Ovary (tissue), 9 donors: Measurements from ENCODE around the gene SH3PXD2A. TPM values are rescaled to one million over a fixed set of nuclear protein-coding genes. Genes with fewer than 3 reads are reported as not detected.

Source experiments
- DNase-seq, 5 donors: peaks; one replicate each; pipeline ENCODE4 v3.0.0-alpha.2; 2019 to 2020
- H3K27ac ChIP-seq, 2 donors: fragments of 200-600 bp; one replicate each; pipeline versions ENCODE4 v1.5.1 to v1.8.0; 2019 to 2022
- H3K27me3 ChIP-seq: fragments of 200-600 bp; one replicate; pipeline ENCODE4 v1.8.0; 2022
- H3K36me3 ChIP-seq: fragments of 200-600 bp; sonication (generic); one replicate; pipeline ENCODE4 v1.5.1; 2019
- H3K4me1 ChIP-seq: one replicate; pipeline ENCODE4 v1.8.1; 2013; ENCODE audit warnings: mild to moderate bottlenecking, moderate library complexity; ENCODE audit not compliant: insufficient read depth
- H3K4me3 ChIP-seq: fragments of 200-600 bp; sonication (generic); one replicate; pipeline ENCODE4 v1.5.1; 2017
- H3K9me3 ChIP-seq, 2 donors: fragments of 200-600 bp in 1 of 2; sonication (generic) in 1 of 2; one replicate each; pipeline versions ENCODE4 v1.5.1 to v1.8.1; 2013 to 2019; ENCODE audit warnings: mild to moderate bottlenecking in 1 of 2, moderate library complexity in 1 of 2
- CTCF ChIP-seq, 3 donors: fragments of 450-650 bp in 2 of 3; fragments of 200-600 bp in 1 of 3; IDR thresholded peaks; one replicate each; pipeline versions ENCODE4 v1.5.1 to v1.8.0; 2016 to 2022; ENCODE audit warnings: antibody characterized with exemption in 3 of 3, mild to moderate bottlenecking in 1 of 3
- EP300 ChIP-seq: sonication (generic); formaldehyde crosslinking; IDR thresholded peaks from one replicate; pipeline ENCODE4 v1.6.1; 2017; ENCODE audit warnings: antibody characterized with exemption
- POLR2A ChIP-seq: fragments of 450-650 bp; IDR thresholded peaks from one replicate; pipeline ENCODE4 v1.6.1; 2017; ENCODE audit warnings: antibody characterized with exemption, mild to moderate bottlenecking, moderate library complexity
- WGBS, 3 donors: extraction: QIAGEN DNeasy Blood & Tissue Kit in 1 of 3; methylation state at CpG; one replicate each; pipeline versions ENCODE4 v1.1.5 to v1.1.7; 2013 to 2017; 5-methylcytosine and 5-hydroxymethylcytosine counted together
- intact Hi-C, 4 donors: fragments of 100-400 bp; cut with DNase I; formaldehyde crosslinking; loops; one replicate each; pipeline versions ENCODE4 v1.11.0 to v1.15.1; 2022 to 2023
- polyA plus RNA-seq, 2 donors: library from polyadenylated mRNA; stranded (reverse); fragments of 200-250 nt in 1 of 2; fragments of 350-450 nt in 1 of 2; fragmentation: Illumina TruSeq in 1 of 2; extraction: RNeasy Lipid Tissue Mini Kit (QIAGEN cat#74804) in 1 of 2; gene quantifications; one replicate each; pipeline ENCODE4 v1.2.3, GENCODE V29; 2013 to 2014
- total RNA-seq, 7 donors: library from RNA; depleted of rRNA in 2 of 7; stranded (reverse); fragments of >200 nt in 2 of 7; fragmentation: NEBNext Ultra II Directional in 3 of 7; extraction: Animal tissue kit (Norgen Biotek cat#: 25700) in 3 of 7; gene quantifications; one replicate each; pipeline versions ENCODE4 v1.1.0 to v1.2.4, GENCODE V29; 2016 to 2023
- donor health status: DM: no; HTN: no; CAD: no; lungs with moderate emphysema.
- donor health status: DM: no; HTN: no; CAD: no.
- donor health status: Bipolar disorder and iron deficiency.
- donor health status: DM: yes; HTN: yes; CAD: no.
- donor health status: DM: no; HTN: no; CAD: no.
- donor health status: DM: yes; HTN: yes; CAD: no.

Gene SH3PXD2A
- total and polyA plus RNA-seq, 9 donors, result 15.3 to 82.9 (median 52.2) TPM

- WGBS, 3 donors, result 76 to 83% (median 77%) methylated on average over 11 of the region's 11 CpGs
- Histone ChIP-seq H3K4me1 (peaks cover 4% of the 10 kb centered on the region), H3K27ac (no peak overlapping the region), H3K27me3 (no peaks in the 10 kb centered on the region), H3K36me3 (no peaks in the 10 kb centered on the region), H3K9me3 (no peaks in the 10 kb centered on the region), H3K4me3 (no peak overlapping the region)
- intact Hi-C loops, result loop anchor here in 1 of 4 donors (10.0 kb wide), 1 partner anchor 497 kb away; no protein-coding TSS in a partner anchor
- no peak for DNase-seq
- no peak for TF ChIP-seq CTCF (IDR thresholded peaks at IDR 0.05)
- TF ChIP-seq POLR2A, result no peak
- TF ChIP-seq EP300, result no peak
Observed at GRCh38 chr10:103717341-103718246, 137.8 kb downstream of the SH3PXD2A start.

GRCh38 chr10:103716206-103717160 is 138.9 kb downstream of the SH3PXD2A start:
- Histone ChIP-seq H3K27ac (no peak overlapping the region), H3K36me3 (no peaks in the 10 kb centered on the region), H3K27me3 (no peaks in the 10 kb centered on the region), H3K4me3 (no peak overlapping the region), H3K9me3 (no peaks in the 10 kb centered on the region), H3K4me1 (peaks cover 4% of the 10 kb centered on the region)
- DNase-seq, result no peak
- WGBS, 3 donors, result 83 to 85% (median 84%) methylated on average over 11 of the region's 11 CpGs
- TF ChIP-seq POLR2A (no peak), CTCF (IDR thresholded peaks at IDR 0.05) (no peak), EP300 (no peak)
- intact Hi-C loops, result loop anchor here in 1 of 4 donors (10.0 kb wide), 1 partner anchor 498 kb away; no protein-coding TSS in a partner anchor

GRCh38 chr10:103715430-103715829 is 139.9 kb downstream of the SH3PXD2A start:
- no peak overlapping the region for H3K27ac ChIP-seq
- no peaks in the 10 kb centered on the region for H3K9me3 ChIP-seq
- H3K4me1 ChIP-seq, result no peaks in the 10 kb centered on the region
- no peak for DNase-seq
- no peaks in the 10 kb centered on the region for H3K27me3 ChIP-seq
- TF ChIP-seq CTCF (IDR thresholded peaks at IDR 0.05) (no peak), EP300 (no peak), POLR2A (no peak)
- H3K4me3 ChIP-seq, result no peak overlapping the region
- 84 to 85% (median 85%) methylated on average over 8 of the region's 8 CpGs for WGBS, 3 donors
- H3K36me3 ChIP-seq, result no peaks in the 10 kb centered on the region
- intact Hi-C loops, result loop anchor here in 1 of 4 donors (10.0 kb wide), 1 partner anchor 499 kb away; no protein-coding TSS in a partner anchor

GRCh38 chr10:103714232-103714891 is 141.0 kb downstream of the SH3PXD2A start:
- H3K4me3 ChIP-seq, result no peak overlapping the region
- H3K27me3 ChIP-seq, result no peaks in the 10 kb centered on the region
- no peaks in the 10 kb centered on the region for H3K36me3 ChIP-seq
- no peaks in the 10 kb centered on the region for H3K4me1 ChIP-seq
- no peak for DNase-seq
- H3K27ac ChIP-seq, result no peak overlapping the region
- WGBS, 3 donors, result 81 to 83% (median 82%) methylated on average over 7 of the region's 7 CpGs
- H3K9me3 ChIP-seq, result no peaks in the 10 kb centered on the region
- TF ChIP-seq CTCF (IDR thresholded peaks at IDR 0.05), result no peak
- TF ChIP-seq POLR2A, result no peak
- TF ChIP-seq EP300, result no peak
- intact Hi-C loops, result loop anchor here in 1 of 4 donors (10.0 kb wide), 1 partner anchor 500 kb away; no protein-coding TSS in a partner anchor
